Measurements from ENCODE around the gene REEP5. TPM values are rescaled to one million over a fixed set of nuclear protein-coding genes. Genes with fewer than 3 reads are reported as not detected.

The REEP5 gene
- total and polyA plus RNA-seq, 9 of the 15 experiments (the other 6 are each of a cell fraction or from before 2014, with no cell fraction given): 14.7 to 102 (median 36.0) TPM

DNA sequence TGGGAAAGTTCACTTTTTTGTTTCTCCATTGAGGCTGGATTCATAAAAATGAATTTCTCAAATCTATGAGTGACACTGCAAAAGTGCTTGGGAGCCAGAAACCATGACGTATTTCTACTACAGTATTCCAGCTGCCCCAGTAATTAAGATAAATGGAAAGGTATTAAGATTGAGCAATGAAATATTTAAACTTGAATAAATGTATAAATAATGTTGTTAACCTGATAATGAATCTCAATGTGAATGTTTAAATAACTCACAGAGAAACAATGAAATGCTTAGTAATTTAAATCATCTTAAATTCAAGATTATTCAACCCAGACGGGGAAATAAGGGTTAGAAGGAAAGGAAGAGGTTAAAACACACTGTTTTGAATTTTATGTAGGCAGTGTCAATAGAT is 72.1 kb downstream of the REEP5 start:
- 50% methylated on average over 2 of the region's 2 CpGs for WGBS (ENCODE audit: insufficient coverage, low coverage, missing lambda C conversion rate)
- Histone ChIP-seq H3K27me3 (ENCODE audit: control insufficient read depth in 2 of 2, insufficient read depth in 2 of 2, low read length in 2 of 2) (no peaks in the 10 kb centered on the region), H3K9me1 (ENCODE audit: control insufficient read depth, insufficient read depth, low read length) (no peaks in the 10 kb centered on the region), H2AFZ (ENCODE audit: low read depth, low read length) (no peak overlapping the region), H3K4me2 (ENCODE audit: insufficient read depth, low read length) (no peak overlapping the region), H3K79me2 (ENCODE audit: control insufficient read depth, insufficient read depth, low read length) (no peaks in the 10 kb centered on the region), H3K4me1 (replicated peaks in 1 of 2; ENCODE audit: control insufficient read depth in 2 of 2, insufficient read depth in 2 of 2, low read length in 2 of 2) (peaks cover 0 to 4% of the 10 kb centered on the region in 2 experiments; a peak in 1 of 5 replicates), H3K9ac (ENCODE audit: insufficient read depth in 1 of 2, low read depth in 2 of 2, low read length in 2 of 2) (no peak overlapping the region), H4K20me1 (replicated peaks; ENCODE audit: control insufficient read depth, insufficient read depth, low read length) (no peaks in the 10 kb centered on the region), H3K4me3 (no peak overlapping the region), H3K27ac (ENCODE audit: extremely low read depth, low read depth, low read length) (no peak overlapping the region), H3K36me3 (ENCODE audit: control insufficient read depth, insufficient read depth, low read length) (no peaks in the 10 kb centered on the region), H3K9me3 (replicated peaks; ENCODE audit: control insufficient read depth, insufficient read depth, low read depth, low read length) (no peaks in the 10 kb centered on the region; the same call in 1 of the 2 replicates)
- TF ChIP-seq EGR1 (conservative IDR thresholded peaks at IDR 0.05) (no peak), RBM15 (IDR thresholded peaks at IDR 0.05; ENCODE audit: insufficient read depth, low read length) (no peak)
- TF ChIP-seq, protein P1, sequence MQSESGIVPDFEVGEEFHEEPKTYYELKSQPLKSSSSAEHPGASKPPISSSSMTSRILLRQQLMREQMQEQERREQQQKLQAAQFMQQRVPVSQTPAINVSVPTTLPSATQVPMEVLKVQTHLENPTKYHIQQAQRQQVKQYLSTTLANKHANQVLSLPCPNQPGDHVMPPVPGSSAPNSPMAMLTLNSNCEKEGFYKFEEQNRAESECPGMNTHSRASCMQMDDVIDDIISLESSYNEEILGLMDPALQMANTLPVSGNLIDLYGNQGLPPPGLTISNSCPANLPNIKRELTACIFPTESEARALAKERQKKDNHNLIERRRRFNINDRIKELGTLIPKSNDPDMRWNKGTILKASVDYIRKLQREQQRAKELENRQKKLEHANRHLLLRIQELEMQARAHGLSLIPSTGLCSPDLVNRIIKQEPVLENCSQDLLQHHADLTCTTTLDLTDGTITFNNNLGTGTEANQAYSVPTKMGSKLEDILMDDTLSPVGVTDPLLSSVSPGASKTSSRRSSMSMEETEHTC (IDR thresholded peaks at IDR 0.05): no peak
- BruUV-seq (replicated peaks): no TSS peak
- DNase-seq (ENCODE audit: extremely low read depth in 1 of 4, low spot score in 3 of 4) (no peak), FAIRE-seq (no peak), ATAC-seq (no peak)
- ChIA-PET POLR2A (no interaction called here), CTCF (ENCODE audit: low intra/inter-chr PET ratio) (no interaction called here)
- intact Hi-C loops (cut with micrococcal nuclease): loop anchor here (5.0 kb wide), 2 partner anchors 93 to 298 kb away; no protein-coding TSS in a partner anchor
- in situ Hi-C loops (cut with MboI): no loop called here
